ENCODE data around the gene GPR156. TPM values are rescaled to one million over a fixed set of nuclear protein-coding genes. Genes with fewer than 3 reads are reported as not detected.

GPR156 gene
- total RNA-seq, 2 donors from 2014 or later, result not detected

- H3K27ac Mint-ChIP-seq, result peak overlapping the region; percentile 16
- H3K4me1 Mint-ChIP-seq (ENCODE audit: low read depth), result peaks cover 39% of the 10 kb centered on the region
- no peaks in the 10 kb centered on the region for H3K36me3 Mint-ChIP-seq (ENCODE audit: insufficient read depth in 2 of 2)
- no peaks in the 10 kb centered on the region for H3K27me3 Mint-ChIP-seq (ENCODE audit: low read depth)
- no peak overlapping the region for H3K4me3 Mint-ChIP-seq
- ATAC-seq (replicated peaks in 1 of 2) (peak; percentile 93 to 94), DNase-seq (peak; percentile 44 to 47)
- H3K9me3 Mint-ChIP-seq, result no peaks in the 10 kb centered on the region
Observed at GRCh38 chr3:120145542-120146285, 139.3 kb downstream of the GPR156 start.

- no peaks in the 10 kb centered on the region for H3K27me3 Mint-ChIP-seq (ENCODE audit: low read depth)
- peaks cover 42% of the 10 kb centered on the region for H3K4me1 Mint-ChIP-seq (ENCODE audit: low read depth)
- no peak for DNase-seq
- no peak overlapping the region for H3K4me3 Mint-ChIP-seq
- H3K36me3 Mint-ChIP-seq (ENCODE audit: insufficient read depth in 2 of 2), result no peaks in the 10 kb centered on the region
- H3K9me3 Mint-ChIP-seq, result no peaks in the 10 kb centered on the region
- ATAC-seq (replicated peaks in 1 of 2), result no peak
- H3K27ac Mint-ChIP-seq, result no peak overlapping the region
Observed at GRCh38 chr3:120144267-120144666, 140.8 kb downstream of the GPR156 start.

GRCh38 chr3:120143676-120144075 lies 141.3 kb downstream of the GPR156 start:
- no peak for DNase-seq
- ATAC-seq (replicated peaks in 1 of 2), result no peak
- no peak overlapping the region for H3K27ac Mint-ChIP-seq
- no peaks in the 10 kb centered on the region for H3K27me3 Mint-ChIP-seq (ENCODE audit: low read depth)
- no peaks in the 10 kb centered on the region for H3K36me3 Mint-ChIP-seq (ENCODE audit: insufficient read depth in 2 of 2)
- H3K4me1 Mint-ChIP-seq (ENCODE audit: low read depth), result peaks cover 47% of the 10 kb centered on the region
- no peak overlapping the region for H3K4me3 Mint-ChIP-seq
- H3K9me3 Mint-ChIP-seq, result no peaks in the 10 kb centered on the region

- no peaks in the 10 kb centered on the region for H3K36me3 Mint-ChIP-seq (ENCODE audit: insufficient read depth in 2 of 2)
- no peak overlapping the region for H3K27ac Mint-ChIP-seq
- H3K4me3 Mint-ChIP-seq, result no peak overlapping the region
- H3K27me3 Mint-ChIP-seq (ENCODE audit: low read depth), result no peaks in the 10 kb centered on the region
- peaks cover 34% of the 10 kb centered on the region for H3K4me1 Mint-ChIP-seq (ENCODE audit: low read depth)
- no peaks in the 10 kb centered on the region for H3K9me3 Mint-ChIP-seq
- DNase-seq (no peak), ATAC-seq (replicated peaks in 1 of 2) (no peak)
Observed at GRCh38 chr3:120142236-120142635, 142.8 kb downstream of the GPR156 start.

GRCh38 chr3:120140098-120140742 lies 144.8 kb downstream of the GPR156 start:
- H3K9me3 Mint-ChIP-seq, result no peaks in the 10 kb centered on the region
- H3K27ac Mint-ChIP-seq, result no peak overlapping the region
- no peaks in the 10 kb centered on the region for H3K36me3 Mint-ChIP-seq (ENCODE audit: insufficient read depth in 2 of 2)
- H3K4me1 Mint-ChIP-seq (ENCODE audit: low read depth), result peaks cover 14% of the 10 kb centered on the region
- DNase-seq, result no peak
- H3K4me3 Mint-ChIP-seq, result no peak overlapping the region
- no peaks in the 10 kb centered on the region for H3K27me3 Mint-ChIP-seq (ENCODE audit: low read depth)
- no peak for ATAC-seq (replicated peaks in 1 of 2)

- no peak for DNase-seq
- Mint-ChIP-seq H3K4me3 (no peak overlapping the region), H3K27me3 (ENCODE audit: low read depth) (no peaks in the 10 kb centered on the region), H3K36me3 (ENCODE audit: insufficient read depth in 2 of 2) (no peaks in the 10 kb centered on the region), H3K4me1 (ENCODE audit: low read depth) (peaks cover 9% of the 10 kb centered on the region), H3K9me3 (no peaks in the 10 kb centered on the region), H3K27ac (no peak overlapping the region)
- peak; percentile 38 to 63 for ATAC-seq (replicated peaks in 1 of 2)
Observed at GRCh38 chr3:120139140-120139539, 145.9 kb downstream of the GPR156 start.

- H3K27ac Mint-ChIP-seq, result no peak overlapping the region
Observed at GRCh38 chr3:120137548-120137947, 147.5 kb downstream of the GPR156 start.

GRCh38 chr3:120130656-120131055 lies 154.4 kb downstream of the GPR156 start:
- H3K4me1 Mint-ChIP-seq (ENCODE audit: low read depth), result no peaks in the 10 kb centered on the region
- ATAC-seq (replicated peaks in 1 of 2) (no peak), DNase-seq (no peak)
- H3K9me3 Mint-ChIP-seq, result no peaks in the 10 kb centered on the region
- H3K4me3 Mint-ChIP-seq, result no peak overlapping the region
- H3K27me3 Mint-ChIP-seq (ENCODE audit: low read depth), result no peaks in the 10 kb centered on the region
- no peaks in the 10 kb centered on the region for H3K36me3 Mint-ChIP-seq (ENCODE audit: insufficient read depth in 2 of 2)
- H3K27ac Mint-ChIP-seq, result no peak overlapping the region

More at GRCh38 chr3:120137548-120137947, 147.5 kb downstream of the GPR156 start:
- peaks cover 9% of the 10 kb centered on the region for H3K4me1 Mint-ChIP-seq (ENCODE audit: low read depth)
- H3K27me3 Mint-ChIP-seq (ENCODE audit: low read depth), result no peaks in the 10 kb centered on the region
- no peaks in the 10 kb centered on the region for H3K9me3 Mint-ChIP-seq
- H3K36me3 Mint-ChIP-seq (ENCODE audit: insufficient read depth in 2 of 2), result no peaks in the 10 kb centered on the region
- no peak overlapping the region for H3K4me3 Mint-ChIP-seq
- DNase-seq (no peak), ATAC-seq (replicated peaks in 1 of 2) (no peak)

- Mint-ChIP-seq H3K27ac (no peak overlapping the region), H3K9me3 (no peaks in the 10 kb centered on the region), H3K36me3 (ENCODE audit: insufficient read depth in 2 of 2) (no peaks in the 10 kb centered on the region), H3K4me1 (ENCODE audit: low read depth) (no peaks in the 10 kb centered on the region), H3K4me3 (no peak overlapping the region), H3K27me3 (ENCODE audit: low read depth) (no peaks in the 10 kb centered on the region)
- ATAC-seq (replicated peaks in 1 of 2) (no peak), DNase-seq (no peak)
Observed at GRCh38 chr3:120129718-120130513, 155.1 kb downstream of the GPR156 start.

- Mint-ChIP-seq H3K36me3 (ENCODE audit: insufficient read depth in 2 of 2) (no peaks in the 10 kb centered on the region), H3K4me1 (ENCODE audit: low read depth) (no peaks in the 10 kb centered on the region), H3K27me3 (ENCODE audit: low read depth) (no peaks in the 10 kb centered on the region), H3K27ac (no peak overlapping the region), H3K4me3 (no peak overlapping the region), H3K9me3 (no peaks in the 10 kb centered on the region)
- no peak for DNase-seq
- no peak for ATAC-seq (replicated peaks in 1 of 2)
Observed at GRCh38 chr3:120129051-120129450, 156.0 kb downstream of the GPR156 start.

- H3K9me3 Mint-ChIP-seq, result peaks cover 0 to 1% of the 10 kb centered on the region in 2 donors
- no peak for DNase-seq
- no peak overlapping the region for H3K4me3 Mint-ChIP-seq
- no peak for ATAC-seq (replicated peaks in 1 of 2)
- no peak overlapping the region for H3K27ac Mint-ChIP-seq
- no peaks in the 10 kb centered on the region for H3K4me1 Mint-ChIP-seq (ENCODE audit: low read depth)
- no peaks in the 10 kb centered on the region for H3K36me3 Mint-ChIP-seq (ENCODE audit: insufficient read depth in 2 of 2)
- H3K27me3 Mint-ChIP-seq (ENCODE audit: low read depth), result no peaks in the 10 kb centered on the region
Observed at GRCh38 chr3:120125992-120126391, 159.0 kb downstream of the GPR156 start.

GRCh38 chr3:120119846-120120510 lies 165.0 kb downstream of the GPR156 start:
- ATAC-seq (replicated peaks in 1 of 2) (no peak), DNase-seq (no peak)
- no peak overlapping the region for H3K4me3 Mint-ChIP-seq
- peaks cover 2 to 4% of the 10 kb centered on the region in 2 donors for H3K36me3 Mint-ChIP-seq (ENCODE audit: insufficient read depth in 2 of 2)
- no peak overlapping the region for H3K27ac Mint-ChIP-seq
- peaks cover 2 to 6% of the 10 kb centered on the region in 2 donors for H3K9me3 Mint-ChIP-seq
- no peaks in the 10 kb centered on the region for H3K4me1 Mint-ChIP-seq (ENCODE audit: low read depth)
- no peaks in the 10 kb centered on the region for H3K27me3 Mint-ChIP-seq (ENCODE audit: low read depth)
